IMR-90 (cell line): Measurements from ENCODE around the gene PSEN1. TPM values are rescaled to one million over a fixed set of nuclear protein-coding genes. Genes with fewer than 3 reads are reported as not detected.

Experiments used
- ATAC-seq: fragments of 200-7000 bp; cut with Tn5 transposase; 2 replicates; pipeline ENCODE4 v1.9.1; 2020; ENCODE audit warnings: low read depth, mild to moderate bottlenecking, moderate library complexity
- BruUV-seq: library from RNA; stranded (reverse); fragments of 400-500 nt; replicated peaks from 2 replicates; lab custom pipeline; 2021; lab: Mats Ljungman, UMichigan
- CTCF ChIA-PET: fragments of 300-600 bp; formaldehyde crosslinking; extraction: SDS; loops from one replicate; lab custom pipeline; 2021; ENCODE audit warnings: antibody characterized with exemption; lab: Yijun Ruan, JAX
- POLR2A ChIA-PET: fragments of 300-600 bp; sonication (Branson Sonifier 250); formaldehyde crosslinking; loops from one replicate; lab custom pipeline; 2022; ENCODE audit warnings: antibody characterized with exemption; ENCODE audit not compliant: unreplicated experiment; lab: Charles Lee
- DNase-seq: peaks from one replicate; pipeline ENCODE4 v3.0.0; 2013
- H2AFZ ChIP-seq: replicated peaks from 2 replicates; pipeline ENCODE3; 2013; ENCODE audit warnings: low read length, mild to moderate bottlenecking; ENCODE audit not compliant: poor library complexity
- H2AK5ac ChIP-seq: 2 replicates; pipeline ENCODE4 v1.6.1; 2013; ENCODE audit warnings: low read depth, low read length, inconsistent platforms
- H2AK9ac ChIP-seq: replicated peaks from 2 replicates; pipeline ENCODE3; 2013; ENCODE audit warnings: mild to moderate bottlenecking, low read depth, low read length, moderate library complexity; ENCODE audit not compliant: poor library complexity
- H2BK120ac ChIP-seq: 2 replicates; pipeline ENCODE4 v1.6.1; 2013; ENCODE audit warnings: low read depth, low read length, inconsistent platforms
- H2BK15ac ChIP-seq: 3 replicates; pipeline ENCODE4 v1.6.1; 2013; ENCODE audit warnings: low read depth, low read length, inconsistent platforms
- H2BK20ac ChIP-seq: 2 replicates; pipeline ENCODE4 v1.6.1; 2013; ENCODE audit warnings: low read depth, mild to moderate bottlenecking, inconsistent platforms, low read length, moderate library complexity
- H2BK5ac ChIP-seq: 2 replicates; pipeline ENCODE4 v1.6.1; 2013; ENCODE audit warnings: mild to moderate bottlenecking, low read depth, low read length, inconsistent platforms; ENCODE audit not compliant: poor library complexity, severe bottlenecking
- H3K14ac ChIP-seq: replicated peaks from 2 replicates; pipeline ENCODE4 v1.6.1; 2013; ENCODE audit warnings: low read depth, low read length, inconsistent platforms
- H3K18ac ChIP-seq: 2 replicates; pipeline ENCODE4 v1.6.1; 2013; ENCODE audit warnings: low read depth, low read length, control low read depth
- H3K23ac ChIP-seq: 2 replicates; pipeline ENCODE4 v1.6.1; 2013; ENCODE audit warnings: low read depth, low read length, inconsistent platforms
- H3K27ac ChIP-seq: 2 replicates; pipeline ENCODE4 v1.5.1; 2013; ENCODE audit warnings: mild to moderate bottlenecking, control low read depth, low read length; ENCODE audit not compliant: insufficient read depth
- H3K27me3 ChIP-seq: 2 replicates; pipeline ENCODE4 v1.6.1; 2013; ENCODE audit warnings: low read length; ENCODE audit not compliant: control insufficient read depth, insufficient read depth
- H3K36me3 ChIP-seq: 2 replicates; pipeline ENCODE4 v1.6.1; 2013; ENCODE audit warnings: low read length, mixed read lengths; ENCODE audit not compliant: control insufficient read depth, insufficient read depth
- H3K4ac ChIP-seq: 2 replicates; pipeline ENCODE4 v1.6.1; 2013; ENCODE audit warnings: low read depth, low read length, inconsistent platforms
- H3K4me1 ChIP-seq: 2 replicates; pipeline ENCODE4 v1.6.1; 2013; ENCODE audit warnings: low read length, mixed read lengths; ENCODE audit not compliant: control insufficient read depth, insufficient read depth
- H3K4me2 ChIP-seq: 2 replicates; pipeline ENCODE4 v1.6.1; 2013; ENCODE audit warnings: low read depth, mild to moderate bottlenecking, control low read depth, low read length, moderate library complexity
- H3K4me3 ChIP-seq: 2 replicates; pipeline ENCODE4 v1.5.1; 2013; ENCODE audit warnings: low read depth, mild to moderate bottlenecking, control low read depth, low read length, moderate library complexity; ENCODE audit not compliant: insufficient read depth
- H3K56ac ChIP-seq: 2 replicates; pipeline ENCODE4 v1.6.1; 2013; ENCODE audit warnings: low read length, inconsistent platforms; ENCODE audit not compliant: insufficient read depth; ENCODE audit errors: extremely low read depth
- H3K79me1 ChIP-seq, 2 experiments: 2 replicates each; pipeline ENCODE4 v1.6.1; 2013; ENCODE audit warnings: low read length in 2 of 2, inconsistent platforms in 1 of 2, low read depth in 1 of 2
- H3K9ac ChIP-seq: 2 replicates; pipeline ENCODE4 v1.6.1; 2013; ENCODE audit warnings: low read depth, low read length, control low read depth
- H3K9me1 ChIP-seq: 2 replicates; pipeline ENCODE4 v1.6.1; 2013; ENCODE audit warnings: low read length, inconsistent platforms; ENCODE audit not compliant: insufficient read depth
- H3K9me3 ChIP-seq: 2 replicates; pipeline ENCODE4 v1.6.1; 2013; ENCODE audit warnings: low read length; ENCODE audit not compliant: control insufficient read depth, insufficient read depth
- H4K20me1 ChIP-seq: 2 replicates; pipeline ENCODE4 v1.6.1; 2013; ENCODE audit warnings: low read length, inconsistent platforms; ENCODE audit not compliant: insufficient read depth
- H4K5ac ChIP-seq: 2 replicates; pipeline ENCODE4 v1.6.1; 2013; ENCODE audit warnings: mild to moderate bottlenecking, low read depth, low read length, control low read depth
- H4K8ac ChIP-seq, 2 experiments: 2 replicates each; pipeline ENCODE4 v1.6.1; 2013; ENCODE audit warnings: low read depth in 2 of 2, low read length in 2 of 2, control low read depth in 1 of 2, inconsistent platforms in 1 of 2
- H4K91ac ChIP-seq: 2 replicates; pipeline ENCODE4 v1.6.1; 2013; ENCODE audit warnings: low read depth, low read length, inconsistent platforms; ENCODE audit not compliant: insufficient read depth
- BHLHE40 ChIP-seq: fragments of 150-350 bp; IDR thresholded peaks from 2 replicates; pipeline ENCODE4 v1.6.1; 2016; ENCODE audit warnings: mild to moderate bottlenecking, low read depth, low read length
- CEBPB ChIP-seq: IDR thresholded peaks from 2 replicates; pipeline ENCODE4 v1.6.1; 2012; ENCODE audit warnings: low read depth, low read length, improper control_type of control experiment
- CHD1 ChIP-seq: IDR thresholded peaks from 2 replicates; pipeline ENCODE4 v1.6.1; 2012; ENCODE audit warnings: low read depth, low read length, improper control_type of control experiment
- FOS ChIP-seq: fragments of 150-350 bp; IDR thresholded peaks from 2 replicates; pipeline ENCODE4 v1.6.1; 2016; ENCODE audit warnings: low read depth, low read length
- MAFK ChIP-seq: IDR thresholded peaks from 2 replicates; pipeline ENCODE4 v1.6.1; 2012; ENCODE audit warnings: low read depth, low read length, improper control_type of control experiment
- MAZ ChIP-seq: IDR thresholded peaks from 2 replicates; pipeline ENCODE4 v1.6.1; 2012; ENCODE audit warnings: low read depth, mild to moderate bottlenecking, low read length, improper control_type of control experiment, moderate library complexity, borderline replicate concordance
- MXI1 ChIP-seq: IDR thresholded peaks from 2 replicates; pipeline ENCODE4 v1.6.1; 2012; ENCODE audit warnings: low read depth, mild to moderate bottlenecking, low read length, moderate library complexity, borderline replicate concordance
- NFE2L2 ChIP-seq: fragments of 150-350 bp; IDR thresholded peaks from 2 replicates; pipeline ENCODE4 v1.6.1; 2016; ENCODE audit warnings: low read depth, mild to moderate bottlenecking, low read length
- POLR2A ChIP-seq: IDR thresholded peaks from 2 replicates; pipeline ENCODE4 v1.6.1; 2012; ENCODE audit warnings: mild to moderate bottlenecking, low read depth, low read length
- RCOR1 ChIP-seq: IDR thresholded peaks from 2 replicates; pipeline ENCODE4 v1.6.1; 2012; ENCODE audit warnings: mild to moderate bottlenecking, low read length, improper control_type of control experiment; ENCODE audit not compliant: insufficient replicate concordance
- RFX5 ChIP-seq: IDR thresholded peaks from 2 replicates; pipeline ENCODE4 v1.8.0; 2012; ENCODE audit warnings: low read depth, mild to moderate bottlenecking, low read length, moderate library complexity
- SMC3 ChIP-seq: fragments of 150-350 bp; IDR thresholded peaks from 2 replicates; pipeline ENCODE4 v1.6.1; 2016; ENCODE audit warnings: low read depth, mild to moderate bottlenecking, antibody characterized with exemption, low read length, moderate library complexity
- WGBS, 2 experiments: methylation state at CpG; one replicate each; pipeline versions ENCODE4 v1.1.5 to v1.1.7; 2013; ENCODE audit warnings: missing lambda C conversion rate in 2 of 2; ENCODE audit not compliant: insufficient read length in 1 of 2; ENCODE audit errors: extremely low coverage in 2 of 2; 5-methylcytosine and 5-hydroxymethylcytosine counted together
- dilution Hi-C: fragments of 300-500 bp; cut with HindIII; formaldehyde crosslinking; loops from one replicate; pipeline ENCODE4 v1.14.3; 2018; ENCODE audit warnings: low sequenced_read_pairs; ENCODE audit not compliant: unreplicated experiment
- in situ Hi-C: fragments of 300-500 bp; cut with MboI; formaldehyde crosslinking; loops from 3 replicates; pipeline ENCODE4 v1.14.3; 2019; ENCODE audit warnings: low sequenced_read_pairs, inconsistent platforms, mixed read lengths
- intact Hi-C: fragments of 100-400 bp; cut with micrococcal nuclease; formaldehyde crosslinking; loops from 2 replicates; pipeline ENCODE4 v1.10.0; 2022
- polyA plus RNA-seq, 3 experiments: library from polyadenylated mRNA; depleted of rRNA; stranded (reverse); fragments of >200 nt; gene quantifications; 2 replicates each; pipeline ENCODE4 v1.2.3, GENCODE V29; 2012; ENCODE audit warnings: low replicate concordance in 1 of 3
- total RNA-seq: library from RNA; depleted of rRNA; stranded (reverse); fragments of >200 nt; gene quantifications from 2 replicates; pipeline ENCODE4 v1.2.3, GENCODE V29; 2012
- TF ChIP-seq, protein P1 (sequence below): fragments of 150-350 bp; IDR thresholded peaks from 2 replicates; pipeline ENCODE4 v1.6.1; 2017; ENCODE audit warnings: mild to moderate bottlenecking, antibody characterized with exemption, low read length, low read depth
- TF ChIP-seq, protein P2 (sequence below): fragments of 150-350 bp; IDR thresholded peaks from 2 replicates; pipeline ENCODE4 v1.6.1; 2016; ENCODE audit warnings: low read depth, mild to moderate bottlenecking, low read length, moderate library complexity, borderline replicate concordance
- TF ChIP-seq, protein P3 (sequence below): conservative IDR thresholded peaks from 2 replicates; pipeline ENCODE4 v1.5.1; 2012; ENCODE audit warnings: mild to moderate bottlenecking, low read depth, low read length, improper control_type of control experiment

The PSEN1 gene
- total and polyA plus RNA-seq, 2 of the 4 experiments (the other 2 are of a cell fraction): 14.8 to 62.7 TPM

DNA sequence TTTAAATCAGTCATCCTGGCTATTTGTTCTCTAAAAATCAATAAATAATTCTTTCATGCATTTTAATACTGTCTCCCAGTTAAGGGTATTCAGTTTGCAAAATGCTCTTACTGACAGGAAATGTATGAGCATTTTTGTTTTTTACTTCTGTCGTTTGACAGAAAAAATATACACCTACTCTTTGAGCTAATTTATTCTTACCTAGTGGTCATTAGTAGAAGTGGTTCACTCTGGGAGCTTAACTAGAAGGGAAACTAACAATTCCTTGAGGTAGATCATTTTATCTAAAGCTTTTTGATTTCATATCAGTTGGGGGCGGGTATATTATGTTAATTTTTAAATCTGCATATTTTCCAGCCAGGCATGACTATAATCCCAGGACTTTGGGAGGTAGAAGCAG lies 67.2 kb downstream of the PSEN1 start:
- Histone ChIP-seq H2BK20ac (no peak overlapping the region), H2BK5ac (no peak overlapping the region), H3K79me1 (peaks cover 3 to 11% of the 10 kb centered on the region in 2 experiments; a peak in 2 of 4 replicates), H2AFZ (no peak overlapping the region), H3K4me1 (no peaks in the 10 kb centered on the region), H4K20me1 (no peaks in the 10 kb centered on the region), H3K9me1 (no peaks in the 10 kb centered on the region; the same call in 1 of the 2 replicates), H3K14ac (no peak overlapping the region), H4K91ac (no peak overlapping the region), H2AK9ac (no peak overlapping the region), H2AK5ac (no peak overlapping the region), H3K27me3 (no peaks in the 10 kb centered on the region), H3K4me2 (no peak overlapping the region), H2BK15ac (no peak overlapping the region), H4K5ac (no peak overlapping the region), H3K18ac (no peak overlapping the region), H3K4ac (no peak overlapping the region), H3K56ac (no peak overlapping the region), H4K8ac (no peak overlapping the region), H3K36me3 (peaks cover 22% of the 10 kb centered on the region), H3K9me3 (peaks cover 2% of the 10 kb centered on the region; the same call in 1 of the 2 replicates), H3K4me3 (no peak overlapping the region), H3K9ac (no peak overlapping the region), H3K27ac (no peak overlapping the region), H2BK120ac (no peak overlapping the region), H3K23ac (no peak overlapping the region)
- in situ Hi-C loops: no loop called here
- intact Hi-C loops: no loop called here
- POLR2A ChIA-PET: no interaction called here
- dilution Hi-C loops: no loop called here
- TF ChIP-seq FOS: no peak
- TF ChIP-seq MAFK: no peak
- no peak for TF ChIP-seq NFE2L2
- TF ChIP-seq MAZ: no peak
- TF ChIP-seq, protein P1, sequence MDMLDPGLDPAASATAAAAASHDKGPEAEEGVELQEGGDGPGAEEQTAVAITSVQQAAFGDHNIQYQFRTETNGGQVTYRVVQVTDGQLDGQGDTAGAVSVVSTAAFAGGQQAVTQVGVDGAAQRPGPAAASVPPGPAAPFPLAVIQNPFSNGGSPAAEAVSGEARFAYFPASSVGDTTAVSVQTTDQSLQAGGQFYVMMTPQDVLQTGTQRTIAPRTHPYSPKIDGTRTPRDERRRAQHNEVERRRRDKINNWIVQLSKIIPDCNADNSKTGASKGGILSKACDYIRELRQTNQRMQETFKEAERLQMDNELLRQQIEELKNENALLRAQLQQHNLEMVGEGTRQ: no peak
- TF ChIP-seq RCOR1: no peak
- TF ChIP-seq CHD1: no peak
- TF ChIP-seq SMC3: no peak
- TF ChIP-seq, protein P2, sequence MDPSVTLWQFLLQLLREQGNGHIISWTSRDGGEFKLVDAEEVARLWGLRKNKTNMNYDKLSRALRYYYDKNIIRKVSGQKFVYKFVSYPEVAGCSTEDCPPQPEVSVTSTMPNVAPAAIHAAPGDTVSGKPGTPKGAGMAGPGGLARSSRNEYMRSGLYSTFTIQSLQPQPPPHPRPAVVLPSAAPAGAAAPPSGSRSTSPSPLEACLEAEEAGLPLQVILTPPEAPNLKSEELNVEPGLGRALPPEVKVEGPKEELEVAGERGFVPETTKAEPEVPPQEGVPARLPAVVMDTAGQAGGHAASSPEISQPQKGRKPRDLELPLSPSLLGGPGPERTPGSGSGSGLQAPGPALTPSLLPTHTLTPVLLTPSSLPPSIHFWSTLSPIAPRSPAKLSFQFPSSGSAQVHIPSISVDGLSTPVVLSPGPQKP: no peak
- TF ChIP-seq RFX5: no peak
- TF ChIP-seq CEBPB: no peak
- no peak for TF ChIP-seq POLR2A
- no peak for TF ChIP-seq MXI1
- TF ChIP-seq BHLHE40: no peak
- TF ChIP-seq, protein P3, sequence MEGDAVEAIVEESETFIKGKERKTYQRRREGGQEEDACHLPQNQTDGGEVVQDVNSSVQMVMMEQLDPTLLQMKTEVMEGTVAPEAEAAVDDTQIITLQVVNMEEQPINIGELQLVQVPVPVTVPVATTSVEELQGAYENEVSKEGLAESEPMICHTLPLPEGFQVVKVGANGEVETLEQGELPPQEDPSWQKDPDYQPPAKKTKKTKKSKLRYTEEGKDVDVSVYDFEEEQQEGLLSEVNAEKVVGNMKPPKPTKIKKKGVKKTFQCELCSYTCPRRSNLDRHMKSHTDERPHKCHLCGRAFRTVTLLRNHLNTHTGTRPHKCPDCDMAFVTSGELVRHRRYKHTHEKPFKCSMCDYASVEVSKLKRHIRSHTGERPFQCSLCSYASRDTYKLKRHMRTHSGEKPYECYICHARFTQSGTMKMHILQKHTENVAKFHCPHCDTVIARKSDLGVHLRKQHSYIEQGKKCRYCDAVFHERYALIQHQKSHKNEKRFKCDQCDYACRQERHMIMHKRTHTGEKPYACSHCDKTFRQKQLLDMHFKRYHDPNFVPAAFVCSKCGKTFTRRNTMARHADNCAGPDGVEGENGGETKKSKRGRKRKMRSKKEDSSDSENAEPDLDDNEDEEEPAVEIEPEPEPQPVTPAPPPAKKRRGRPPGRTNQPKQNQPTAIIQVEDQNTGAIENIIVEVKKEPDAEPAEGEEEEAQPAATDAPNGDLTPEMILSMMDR: no peak
- no CpG with 5 or more reads among the region's 2 CpGs for WGBS, 2 experiments
- CTCF ChIA-PET: no interaction called here
- DNase-seq (no peak), ATAC-seq (no peak)
- BruUV-seq: no TSS peak
